HUES64 (cell line): Measurements from ENCODE around the gene KPRP.

Experiments
- H3K27ac ChIP-seq: 2 replicates; pipeline ENCODE4 v1.7.0; 2013; ENCODE audit warnings: low read depth, low read length, inconsistent platforms
- H3K27me3 ChIP-seq: 2 replicates; pipeline ENCODE4 v1.6.1; 2013; ENCODE audit warnings: mild to moderate bottlenecking, low read length; ENCODE audit not compliant: insufficient read depth
- H3K36me3 ChIP-seq: 2 replicates; pipeline ENCODE4 v1.6.1; 2013; ENCODE audit warnings: mild to moderate bottlenecking, low read length; ENCODE audit not compliant: insufficient read depth
- H3K4me1 ChIP-seq: 2 replicates; pipeline ENCODE4 v1.6.1; 2013; ENCODE audit warnings: mild to moderate bottlenecking, low read length, moderate library complexity; ENCODE audit not compliant: insufficient read depth
- H3K4me3 ChIP-seq: 2 replicates; pipeline ENCODE4 v1.5.1; 2013; ENCODE audit warnings: mild to moderate bottlenecking, low read length, moderate library complexity
- H3K9ac ChIP-seq: 2 replicates; pipeline ENCODE4 v1.6.1; 2013; ENCODE audit warnings: mild to moderate bottlenecking, low read depth, low read length
- H3K9me3 ChIP-seq: 2 replicates; pipeline ENCODE4 v1.6.1; 2013; ENCODE audit warnings: low read depth, low read length; ENCODE audit not compliant: insufficient read depth
- WGBS: fragments of 150-250, 120-280 bp; methylation state at CpG from one replicate; pipeline ENCODE4 v1.1.7; 2013; ENCODE audit warnings: missing lambda C conversion rate; 5-methylcytosine and 5-hydroxymethylcytosine counted together

The KPRP gene

GRCh38 chr1:152747831-152748230 is 10.0 kb upstream of the KPRP start:
- no peak overlapping the region for H3K27ac ChIP-seq
- H3K4me3 ChIP-seq = no peak overlapping the region
- H3K9me3 ChIP-seq = peaks cover 94% of the 10 kb centered on the region
- 33% methylated on average over 1 of the region's 1 CpG for WGBS
- no peak overlapping the region for H3K9ac ChIP-seq
- no peaks in the 10 kb centered on the region for H3K27me3 ChIP-seq
- no peaks in the 10 kb centered on the region for H3K36me3 ChIP-seq
- H3K4me1 ChIP-seq = no peaks in the 10 kb centered on the region

GRCh38 chr1:152752225-152752624 is 5.6 kb upstream of the KPRP start:
- Histone ChIP-seq H3K36me3 (no peaks in the 10 kb centered on the region), H3K9me3 (peaks cover 90% of the 10 kb centered on the region), H3K27me3 (no peaks in the 10 kb centered on the region), H3K4me1 (no peaks in the 10 kb centered on the region), H3K9ac (no peak overlapping the region), H3K27ac (no peak overlapping the region), H3K4me3 (no peak overlapping the region)
- WGBS = 96% methylated on average over 1 of the region's 1 CpG

- Histone ChIP-seq H3K9me3 (peaks cover 90% of the 10 kb centered on the region), H3K27me3 (no peaks in the 10 kb centered on the region), H3K36me3 (no peaks in the 10 kb centered on the region), H3K9ac (no peak overlapping the region), H3K27ac (no peak overlapping the region), H3K4me3 (no peak overlapping the region), H3K4me1 (no peaks in the 10 kb centered on the region)
- WGBS = 18% methylated on average over 1 of the region's 1 CpG
These were observed 4.2 kb upstream of the KPRP start for GRCh38 chr1:152753586-152753985.

- no CpG with 5 or more reads among the region's 2 CpGs for WGBS
- no peak overlapping the region for H3K4me3 ChIP-seq
- H3K4me1 ChIP-seq = no peaks in the 10 kb centered on the region
- no peak overlapping the region for H3K27ac ChIP-seq
- H3K9me3 ChIP-seq = peaks cover 95% of the 10 kb centered on the region
- no peaks in the 10 kb centered on the region for H3K27me3 ChIP-seq
- H3K36me3 ChIP-seq = no peaks in the 10 kb centered on the region
- no peak overlapping the region for H3K9ac ChIP-seq
These were observed 953 bp upstream of the KPRP start for GRCh38 chr1:152756872-152757271.

- no peaks in the 10 kb centered on the region for H3K36me3 ChIP-seq
- WGBS = 61% methylated on average over 3 of the region's 4 CpGs
- H3K4me3 ChIP-seq = no peak overlapping the region
- no peaks in the 10 kb centered on the region for H3K27me3 ChIP-seq
- no peak overlapping the region for H3K27ac ChIP-seq
- no peaks in the 10 kb centered on the region for H3K4me1 ChIP-seq
- H3K9me3 ChIP-seq = peaks cover 92% of the 10 kb centered on the region
- H3K9ac ChIP-seq = no peak overlapping the region
These were observed 811 bp downstream of the KPRP start for GRCh38 chr1:152758636-152759035.

- Histone ChIP-seq H3K27ac (no peak overlapping the region), H3K9me3 (peaks cover 93% of the 10 kb centered on the region), H3K27me3 (no peaks in the 10 kb centered on the region), H3K4me3 (no peak overlapping the region), H3K4me1 (no peaks in the 10 kb centered on the region), H3K36me3 (no peaks in the 10 kb centered on the region), H3K9ac (no peak overlapping the region)
- 71% methylated on average over 8 of the region's 8 CpGs for whole genome bisulfite sequencing
These were observed 1.8 kb downstream of the KPRP start for GRCh38 chr1:152759453-152760173.

- H3K27me3 ChIP-seq = no peaks in the 10 kb centered on the region
- no peaks in the 10 kb centered on the region for H3K4me1 ChIP-seq
- no peak overlapping the region for H3K27ac ChIP-seq
- H3K4me3 ChIP-seq = no peak overlapping the region
- no peaks in the 10 kb centered on the region for H3K36me3 ChIP-seq
- H3K9me3 ChIP-seq = peaks cover 93% of the 10 kb centered on the region
- WGBS = 90% methylated on average over 31 of the region's 31 CpGs
- no peak overlapping the region for H3K9ac ChIP-seq
These were observed 2.8 kb downstream of the KPRP start for GRCh38 chr1:152760551-152761190.

GRCh38 chr1:152761609-152762213 is 3.9 kb downstream of the KPRP start:
- Histone ChIP-seq H3K27me3 (no peaks in the 10 kb centered on the region), H3K9me3 (peaks cover 93% of the 10 kb centered on the region), H3K4me3 (no peak overlapping the region), H3K4me1 (no peaks in the 10 kb centered on the region), H3K9ac (no peak overlapping the region), H3K27ac (no peak overlapping the region), H3K36me3 (no peaks in the 10 kb centered on the region)
- 91% methylated on average over 3 of the region's 3 CpGs for WGBS

- Histone ChIP-seq H3K4me1 (no peaks in the 10 kb centered on the region), H3K9ac (no peak overlapping the region), H3K36me3 (no peaks in the 10 kb centered on the region), H3K9me3 (peaks cover 83% of the 10 kb centered on the region), H3K4me3 (no peak overlapping the region), H3K27ac (no peak overlapping the region), H3K27me3 (no peaks in the 10 kb centered on the region)
- 56% methylated on average over 8 of the region's 8 CpGs for whole genome bisulfite sequencing
These were observed 11.2 kb downstream of the KPRP start for GRCh38 chr1:152768847-152769533.

GRCh38 chr1:152770411-152770810 is 12.6 kb downstream of the KPRP start:
- Histone ChIP-seq H3K9ac (no peak overlapping the region), H3K27me3 (no peaks in the 10 kb centered on the region), H3K27ac (no peak overlapping the region), H3K9me3 (peaks cover 83% of the 10 kb centered on the region), H3K4me3 (no peak overlapping the region), H3K4me1 (no peaks in the 10 kb centered on the region), H3K36me3 (no peaks in the 10 kb centered on the region)
- WGBS = no CpG with 5 or more reads among the region's 1 CpG

GRCh38 chr1:152774875-152775274 is 17.1 kb downstream of the KPRP start, which contains the start of gene LCE1F:
Gene LCE1F (plus strand): TSS chr1:152775140. CDS start chr1:152776372, 1,232 bp downstream.
- Histone ChIP-seq H3K36me3 (no peaks in the 10 kb centered on the region), H3K27me3 (no peaks in the 10 kb centered on the region), H3K9me3 (peaks cover 81% of the 10 kb centered on the region), H3K4me3 (no peak within 1 kb of the TSS), H3K9ac (no peak within 1 kb of the TSS), H3K4me1 (no peaks in the 10 kb centered on the region), H3K27ac (no peak within 1 kb of the TSS)
- 58% methylated on average over 6 of the region's 6 CpGs for WGBS
